K562 (cell line): ENCODE measurements around the gene CDSN. TPM values are rescaled to one million over a fixed set of nuclear protein-coding genes. Genes with fewer than 3 reads are reported as not detected.

Experiments
- ARHGAP35 ChIP-seq: fragments of 450-650 bp; IDR thresholded peaks from 2 replicates; pipeline ENCODE4 v1.6.1; 2018; ENCODE audit not compliant: partially characterized antibody
- CSDE1 ChIP-seq, 2 experiments: fragments of 450-650 bp; IDR thresholded peaks; 2 replicates each; pipeline ENCODE4 v1.6.1; 2016; ENCODE audit warnings: mild to moderate bottlenecking in 1 of 2
- HMG20B ChIP-seq: fragments of 250-450 bp; sonication (Bioruptor Pico); IDR thresholded peaks from 2 replicates; pipeline ENCODE4 v1.5.0; 2021; ENCODE audit warnings: mild to moderate bottlenecking
- IFI16 ChIP-seq: fragments of 250-450 bp; sonication (Bioruptor Pico); IDR thresholded peaks from 2 replicates; pipeline ENCODE4 v2.1.2; 2022; ENCODE audit warnings: mild to moderate bottlenecking, inconsistent platforms
- KDM1A ChIP-seq, 2 experiments: fragments of 450-650 bp; IDR thresholded peaks; 2 replicates each; pipeline ENCODE4 v1.6.1; 2016; ENCODE audit warnings: mild to moderate bottlenecking in 2 of 2
- LEF1 ChIP-seq: fragments of 450-650 bp; IDR thresholded peaks from 2 replicates; pipeline ENCODE4 v1.6.1; 2016; ENCODE audit warnings: mild to moderate bottlenecking
- MAFK ChIP-seq: IDR thresholded peaks from 2 replicates; pipeline ENCODE4 v1.6.1; 2011; ENCODE audit warnings: low read length, improper control_type of control experiment
- MAZ ChIP-seq, 2 experiments: fragments of 450-650 bp in 1 of 2; sonication (generic) in 1 of 2; formaldehyde crosslinking; IDR thresholded peaks in 1 of 2; conservative IDR thresholded peaks in 1 of 2; 2 replicates each; pipeline versions ENCODE4 v1.4.0 to v1.5.0; 2020; ENCODE audit warnings: mild to moderate bottlenecking in 1 of 2, missing genetic modification reagents in 1 of 2
- MEIS2 ChIP-seq: fragments of 450-650 bp; IDR thresholded peaks from 2 replicates; pipeline ENCODE4 v1.6.1; 2014; ENCODE audit warnings: mild to moderate bottlenecking; ENCODE audit not compliant: partially characterized antibody
- NBN ChIP-seq: fragments of 450-650 bp; IDR thresholded peaks from 2 replicates; pipeline ENCODE4 v1.6.1; 2016; ENCODE audit warnings: low read depth, mild to moderate bottlenecking
- NR2F6 ChIP-seq: fragments of 450-650 bp; formaldehyde crosslinking; IDR thresholded peaks from 2 replicates; pipeline ENCODE4 v1.4.0; 2020; ENCODE audit warnings: mild to moderate bottlenecking
- NRF1 ChIP-seq, 2 experiments: fragments of 450-650 bp; IDR thresholded peaks in 1 of 2; conservative IDR thresholded peaks in 1 of 2; 2 replicates each; pipeline ENCODE4 v1.6.1; 2014; ENCODE audit warnings: mild to moderate bottlenecking in 2 of 2
- POLR2AphosphoS5 ChIP-seq: IDR thresholded peaks from 2 replicates; pipeline ENCODE4 v1.6.1; 2011; ENCODE audit warnings: mild to moderate bottlenecking, low read depth, low read length, moderate library complexity; ENCODE audit not compliant: control insufficient read depth, insufficient read depth
- SIRT6 ChIP-seq: IDR thresholded peaks from one replicate; pipeline ENCODE4 v1.6.1; 2012; ENCODE audit warnings: low read depth, mild to moderate bottlenecking, control low read depth, inconsistent platforms, low read length, moderate library complexity
- SMC3 ChIP-seq: conservative IDR thresholded peaks from 2 replicates; pipeline ENCODE4 v1.6.1; 2011; ENCODE audit warnings: low read depth, low read length, improper control_type of control experiment; ENCODE audit not compliant: insufficient read depth
- TBP ChIP-seq: optimal IDR thresholded peaks from 2 replicates; pipeline ENCODE3; 2011; ENCODE audit warnings: low read depth, low read length, improper control_type of control experiment
- XRCC4 ChIP-seq: IDR thresholded peaks from one replicate; pipeline ENCODE4 v1.6.1; 2011; ENCODE audit not compliant: insufficient read depth, insufficient read length; ENCODE audit errors: extremely low read depth
- ZNF23 ChIP-seq: fragments of 250-450 bp; sonication (Bioruptor Pico); IDR thresholded peaks from 2 replicates; pipeline ENCODE4 v1.4.0; 2020; ENCODE audit warnings: mild to moderate bottlenecking
- ZNF561 ChIP-seq: fragments of 450-650 bp; formaldehyde crosslinking; conservative IDR thresholded peaks from 2 replicates; pipeline ENCODE4 v1.4.0; 2020; ENCODE audit warnings: mild to moderate bottlenecking, moderate library complexity
- ZNF644 ChIP-seq: fragments of 200-800 bp; sonication (Bioruptor generic); IDR thresholded peaks from 2 replicates; pipeline ENCODE4 v1.6.1; 2016; ENCODE audit warnings: low read depth, missing genetic modification characterization, missing compliant biosample characterization
- ZZZ3 ChIP-seq: fragments of 450-650 bp; IDR thresholded peaks from 2 replicates; pipeline ENCODE4 v1.6.1; 2016; ENCODE audit warnings: antibody characterized with exemption, mild to moderate bottlenecking, moderate library complexity
- polyA plus RNA-seq, 8 experiments: library from polyadenylated mRNA; depleted of rRNA in 4 of 8; stranded (reverse) in 5 of 8; unstranded in 3 of 8; fragments of >200 nt; fragmentation: Nextera tagmentation in 2 of 8; fragmentation: Illumina TruSeq in 1 of 8; extraction: Ambion mirVana in 2 of 8; extraction: Trizol in 1 of 8; gene quantifications; 2 replicates each; pipeline versions ENCODE4 v1.2.1 to v1.2.3, GENCODE V29; 2011 to 2014; ENCODE audit warnings: inconsistent platforms in 1 of 8, missing spikeins in 1 of 8
- total RNA-seq, 7 experiments: library from RNA; depleted of rRNA in 6 of 7; stranded (reverse); fragments of >200 nt in 6 of 7; fragmentation: Illumina TruSeq in 2 of 7; extraction: Trizol in 2 of 7; gene quantifications; 2 replicates each; pipeline versions ENCODE4 v1.2.1 to v1.2.3, GENCODE V29; 2011 to 2021; ENCODE audit warnings: low replicate concordance in 1 of 7
- TF ChIP-seq, protein P1 (sequence below): sonication (generic); formaldehyde crosslinking; IDR thresholded peaks from 2 replicates; pipeline ENCODE4 v1.8.1; 2023; ENCODE audit warnings: mild to moderate bottlenecking, missing genetic modification reagents
- TF ChIP-seq, protein P2 (sequence below): fragments of 200-800 bp; sonication (Bioruptor generic); IDR thresholded peaks from 2 replicates; pipeline ENCODE4 v1.6.1; 2017; ENCODE audit warnings: missing genetic modification characterization, missing compliant biosample characterization
- TF ChIP-seq, protein P3 (sequence below), 2 experiments: fragments of 450-650 bp in 1 of 2; sonication (generic) in 1 of 2; formaldehyde crosslinking in 1 of 2; IDR thresholded peaks in 1 of 2; conservative IDR thresholded peaks in 1 of 2; 2 replicates each; pipeline versions ENCODE4 v1.6.1 to v1.8.1; 2016 to 2023; ENCODE audit warnings: mild to moderate bottlenecking in 2 of 2, moderate library complexity in 2 of 2, inconsistent platforms in 1 of 2, missing genetic modification reagents in 1 of 2

The CDSN gene
- total and polyA plus RNA-seq, 9 of the 15 experiments (the other 6 are each of a cell fraction or from before 2014, with no cell fraction given), result not detected

DNA sequence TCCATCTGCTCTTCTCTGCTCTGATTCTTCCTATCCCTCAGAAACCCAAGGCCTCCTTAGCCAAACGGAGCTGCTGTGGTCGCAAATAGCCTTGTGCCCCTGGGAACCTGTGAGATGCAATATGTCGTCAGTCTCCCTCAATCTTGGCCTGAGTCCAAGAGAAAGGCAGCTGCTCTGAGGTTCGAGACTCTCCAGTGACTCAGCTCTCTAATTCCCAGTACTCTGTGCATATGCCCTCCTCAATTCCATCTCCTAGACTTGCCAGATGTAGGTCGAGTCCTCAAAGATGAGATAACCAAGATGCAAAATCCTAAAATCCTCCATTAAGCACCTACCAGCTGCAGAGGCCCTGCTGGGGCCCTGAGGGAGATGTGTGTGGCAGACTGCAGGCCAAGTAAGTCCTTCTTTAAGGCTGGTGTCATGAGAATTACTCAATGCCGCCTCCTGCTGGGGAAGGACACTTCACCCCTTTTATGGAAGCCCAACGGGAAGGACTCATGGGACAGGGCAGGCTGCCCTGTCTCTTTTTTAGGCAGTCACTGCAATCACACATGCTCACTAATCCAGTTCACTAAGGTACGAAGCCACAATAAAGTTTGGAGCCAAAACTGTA is 36.4 kb downstream of the CDSN start (continued):
- TF ChIP-seq, protein P1, sequence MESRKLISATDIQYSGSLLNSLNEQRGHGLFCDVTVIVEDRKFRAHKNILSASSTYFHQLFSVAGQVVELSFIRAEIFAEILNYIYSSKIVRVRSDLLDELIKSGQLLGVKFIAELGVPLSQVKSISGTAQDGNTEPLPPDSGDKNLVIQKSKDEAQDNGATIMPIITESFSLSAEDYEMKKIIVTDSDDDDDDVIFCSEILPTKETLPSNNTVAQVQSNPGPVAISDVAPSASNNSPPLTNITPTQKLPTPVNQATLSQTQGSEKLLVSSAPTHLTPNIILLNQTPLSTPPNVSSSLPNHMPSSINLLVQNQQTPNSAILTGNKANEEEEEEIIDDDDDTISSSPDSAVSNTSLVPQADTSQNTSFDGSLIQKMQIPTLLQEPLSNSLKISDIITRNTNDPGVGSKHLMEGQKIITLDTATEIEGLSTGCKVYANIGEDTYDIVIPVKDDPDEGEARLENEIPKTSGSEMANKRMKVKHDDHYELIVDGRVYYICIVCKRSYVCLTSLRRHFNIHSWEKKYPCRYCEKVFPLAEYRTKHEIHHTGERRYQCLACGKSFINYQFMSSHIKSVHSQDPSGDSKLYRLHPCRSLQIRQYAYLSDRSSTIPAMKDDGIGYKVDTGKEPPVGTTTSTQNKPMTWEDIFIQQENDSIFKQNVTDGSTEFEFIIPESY (CRISPR knock-in tag), result no peak
- TF ChIP-seq KDM1A (IDR thresholded peaks at IDR 0.05) (peak; percentile 30 to 36; a peak in 3 of 4 replicates), NRF1 (conservative IDR thresholded peaks at IDR 0.05 in 1 of 2, IDR thresholded peaks at IDR 0.05 in 1 of 2) (peak in 1 of 2 experiments; percentile 21; a peak in 1 of 4 replicates), TBP (no peak), ZZZ3 (no peak), ZNF644 (tag) (no peak), MAZ (CRISPR knock-in tag; conservative IDR thresholded peaks at IDR 0.05 in 1 of 2, IDR thresholded peaks at IDR 0.05 in 1 of 2) (no peak; a peak in 1 of 4 replicates), NR2F6 (CRISPR knock-in tag) (no peak), MAFK (peak; percentile 27; the same call in 1 of the 2 replicates), SMC3 (peak; percentile 58; the same call in 1 of the 2 replicates), MEIS2 (peak; percentile 5), POLR2AphosphoS5 (no peak), CSDE1 (IDR thresholded peaks at IDR 0.05) (no peak), XRCC4 (no peak), ZNF23 (CRISPR knock-in tag) (no peak), ZNF561 (no peak), ARHGAP35 (no peak), LEF1 (no peak; the same call in 1 of the 2 replicates), IFI16 (no peak), HMG20B (CRISPR knock-in tag) (no peak), SIRT6 (no peak), NBN (peak; percentile 75)
- TF ChIP-seq, protein P2, sequence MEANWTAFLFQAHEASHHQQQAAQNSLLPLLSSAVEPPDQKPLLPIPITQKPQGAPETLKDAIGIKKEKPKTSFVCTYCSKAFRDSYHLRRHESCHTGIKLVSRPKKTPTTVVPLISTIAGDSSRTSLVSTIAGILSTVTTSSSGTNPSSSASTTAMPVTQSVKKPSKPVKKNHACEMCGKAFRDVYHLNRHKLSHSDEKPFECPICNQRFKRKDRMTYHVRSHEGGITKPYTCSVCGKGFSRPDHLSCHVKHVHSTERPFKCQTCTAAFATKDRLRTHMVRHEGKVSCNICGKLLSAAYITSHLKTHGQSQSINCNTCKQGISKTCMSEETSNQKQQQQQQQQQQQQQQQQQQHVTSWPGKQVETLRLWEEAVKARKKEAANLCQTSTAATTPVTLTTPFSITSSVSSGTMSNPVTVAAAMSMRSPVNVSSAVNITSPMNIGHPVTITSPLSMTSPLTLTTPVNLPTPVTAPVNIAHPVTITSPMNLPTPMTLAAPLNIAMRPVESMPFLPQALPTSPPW (CRISPR knock-in tag), result 0 out of 2 replicates have a peak, but pooled peaks have one; percentile 12
- TF ChIP-seq, protein P3, sequence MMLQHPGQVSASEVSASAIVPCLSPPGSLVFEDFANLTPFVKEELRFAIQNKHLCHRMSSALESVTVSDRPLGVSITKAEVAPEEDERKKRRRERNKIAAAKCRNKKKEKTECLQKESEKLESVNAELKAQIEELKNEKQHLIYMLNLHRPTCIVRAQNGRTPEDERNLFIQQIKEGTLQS (IDR thresholded peaks at IDR 0.05), result peak; percentile 90
- TF ChIP-seq, protein P3 (CRISPR knock-in tag; conservative IDR thresholded peaks at IDR 0.05), result no peak; the same call in 1 of the 2 replicates
